H1 (cell line): Measurements from ENCODE around the gene DNAAF8. TPM values are rescaled to one million over a fixed set of nuclear protein-coding genes. Genes with fewer than 3 reads are reported as not detected.

Source experiments
- BCL11A ChIP-seq, 2 experiments: IDR thresholded peaks; one replicate each; pipeline ENCODE4 v1.6.1; 2011; ENCODE audit warnings: low read depth in 2 of 2, low read length in 2 of 2, mild to moderate bottlenecking in 2 of 2
- SIRT6 ChIP-seq: IDR thresholded peaks from one replicate; pipeline ENCODE4 v1.7.1; 2012; ENCODE audit warnings: low read length, inconsistent platforms
- SP4 ChIP-seq: IDR thresholded peaks from 2 replicates; pipeline ENCODE4 v1.6.1; 2012; ENCODE audit warnings: low read length, inconsistent platforms
- polyA plus RNA-seq, 7 experiments: library from polyadenylated mRNA; depleted of rRNA in 3 of 7; stranded (reverse) in 5 of 7; unstranded in 2 of 7; fragments of >200 nt in 5 of 7; fragments of 200-250 nt in 2 of 7; gene quantifications; 1 replicate in 5 of 7; 2 replicates in 1 of 7; 4 replicates in 1 of 7; pipeline versions ENCODE4 v1.2.1 to v1.2.3, GENCODE V29; 2011 to 2013; ENCODE audit warnings: missing spikeins in 2 of 7, mixed read lengths in 2 of 7
- total RNA-seq: library from RNA; stranded (reverse); fragmentation: NEBNext Ultra II Directional; extraction: Animal tissue kit (Norgen Biotek cat#: 25700); gene quantifications from 2 replicates; pipeline ENCODE4 v1.2.1, GENCODE V29; 2021

Gene DNAAF8
- total and polyA plus RNA-seq, 2 of the 8 experiments (the other 6 are each of a cell fraction or from before 2014, with no cell fraction given): 0.39 TPM; not detected in 1

- TF ChIP-seq BCL11A (IDR thresholded peaks at IDR 0.05; ENCODE audit: low read depth in 2 of 2, low read length in 2 of 2): no peak
- no peak for TF ChIP-seq SP4
- no peak for TF ChIP-seq SIRT6
These were observed 49.1 kb downstream of the DNAAF8 start (continued) for GRCh38 chr16:4783251-4783950.
